NCI-H748 (cell line): ENCODE data around the gene TSPAN14.

Source experiments
- DNase-seq: peaks from one replicate; lab custom pipeline; 2025; ENCODE audit not compliant: unreplicated experiment; lab: John Stamatoyannopoulos, UW

The TSPAN14 gene

GRCh38 chr10:80502621-80503583 lies 48.8 kb downstream of the TSPAN14 start:
- DNase-seq, result no peak

DNA sequence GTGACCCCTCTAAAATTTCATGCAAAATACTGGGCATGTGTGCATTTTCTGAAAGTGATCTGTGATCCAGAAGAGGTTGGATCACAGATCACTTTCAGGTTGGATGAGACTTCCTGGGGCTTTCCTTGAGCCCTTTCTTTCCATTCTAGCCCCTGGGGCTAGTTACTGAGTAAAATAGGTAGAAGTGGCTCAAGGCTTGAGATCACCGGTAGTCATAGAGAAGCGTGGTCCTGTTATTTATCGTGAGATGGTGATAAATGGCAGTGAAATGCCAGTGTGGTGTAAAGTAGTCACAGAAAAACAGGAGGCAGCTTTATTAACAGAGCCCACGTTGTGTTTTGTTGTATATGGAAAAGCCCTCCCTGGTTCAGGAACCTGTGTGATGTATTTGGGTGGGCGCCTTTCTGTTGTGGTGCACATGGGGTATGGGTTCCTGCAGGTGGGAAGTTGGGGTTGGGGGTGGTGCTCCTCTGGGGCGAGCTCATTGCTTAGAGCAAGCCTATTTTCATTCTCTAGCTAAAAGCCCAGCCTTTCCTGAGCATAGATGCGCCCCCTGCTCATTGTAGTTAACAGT lies 49.6 kb downstream of the TSPAN14 start:
- no peak for DNase-seq

DNA sequence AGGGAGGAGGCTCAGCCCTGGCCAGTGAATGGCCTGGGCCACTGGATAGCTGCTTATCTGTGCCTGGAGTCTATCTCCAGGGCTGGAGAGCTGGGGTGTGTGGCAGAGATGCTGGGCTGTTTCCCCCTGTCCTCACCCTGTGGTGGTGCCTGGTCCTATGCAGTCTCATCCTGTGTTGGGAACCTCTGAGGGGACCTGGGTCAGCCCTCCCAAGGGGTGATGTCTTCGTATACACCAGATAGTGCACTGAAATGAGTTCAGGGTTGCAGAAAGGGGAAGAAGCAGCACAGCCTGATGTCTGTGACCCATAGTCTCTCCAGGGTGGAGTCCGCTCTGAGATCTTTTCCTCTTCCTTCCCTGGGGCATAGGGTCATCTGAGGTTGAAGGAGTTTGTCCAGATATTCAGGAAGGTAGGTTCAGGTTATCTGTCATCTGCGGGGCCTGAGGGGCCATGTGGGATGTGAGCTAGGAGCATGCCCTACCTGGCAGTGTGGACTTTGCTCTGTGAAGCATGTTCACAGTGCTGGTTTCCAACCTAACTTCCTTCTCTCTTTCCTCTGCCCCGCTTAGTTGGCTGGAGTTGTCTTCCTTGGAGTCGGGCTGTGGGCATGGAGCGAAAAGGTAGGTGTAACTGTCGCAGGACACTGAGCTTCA lies 50.2 kb downstream of the TSPAN14 start:
- DNase-seq, result no peak

DNA sequence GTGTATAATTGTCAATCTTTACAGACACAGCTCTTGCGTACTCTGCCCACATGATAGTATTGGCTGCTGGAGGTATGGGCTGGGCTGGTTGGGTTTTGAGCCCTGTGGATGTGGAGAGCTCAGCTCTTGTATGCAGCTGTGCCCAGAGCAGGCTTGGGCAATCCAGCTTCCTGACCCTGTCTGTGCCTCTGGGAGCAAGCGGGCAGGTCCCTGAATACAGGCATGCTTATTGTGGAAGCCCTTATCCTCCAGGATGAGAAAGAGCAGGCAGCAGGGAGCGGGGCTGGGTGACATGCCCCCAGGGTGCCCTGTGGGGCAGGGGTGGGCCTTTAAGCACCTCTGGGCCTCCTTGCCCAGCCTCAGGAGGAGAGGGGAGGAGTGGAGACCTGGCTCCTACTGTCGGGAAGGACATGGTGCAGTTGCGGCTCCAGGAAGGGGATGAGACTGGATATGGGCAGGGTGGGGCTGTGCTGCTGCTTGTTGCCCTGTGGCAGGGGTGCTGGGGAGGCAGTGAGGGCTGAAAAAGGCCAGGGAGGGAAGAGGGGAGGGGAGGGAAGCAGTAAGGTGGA lies 50.9 kb downstream of the TSPAN14 start:
- DNase-seq, result no peak

DNA sequence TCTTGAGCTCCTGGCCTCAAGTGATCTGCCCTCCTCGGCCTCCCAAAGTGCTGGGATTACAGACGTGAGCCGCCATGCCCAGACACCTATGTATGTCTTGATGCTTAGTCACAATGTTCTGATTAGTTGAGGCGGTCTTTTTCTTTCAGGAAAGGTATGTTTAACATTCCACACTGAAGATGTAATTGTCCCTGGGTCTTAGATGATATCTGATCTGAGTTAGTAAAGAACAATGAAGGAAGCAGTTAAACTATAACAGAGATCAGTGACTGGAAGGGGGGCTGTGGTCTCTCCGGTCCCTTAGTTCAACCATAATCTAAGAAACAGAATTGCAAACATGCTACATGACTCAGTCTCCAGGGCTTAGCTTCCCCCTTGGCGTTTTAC lies 52.1 kb downstream of the TSPAN14 start:
- no peak for DNase-seq

DNA sequence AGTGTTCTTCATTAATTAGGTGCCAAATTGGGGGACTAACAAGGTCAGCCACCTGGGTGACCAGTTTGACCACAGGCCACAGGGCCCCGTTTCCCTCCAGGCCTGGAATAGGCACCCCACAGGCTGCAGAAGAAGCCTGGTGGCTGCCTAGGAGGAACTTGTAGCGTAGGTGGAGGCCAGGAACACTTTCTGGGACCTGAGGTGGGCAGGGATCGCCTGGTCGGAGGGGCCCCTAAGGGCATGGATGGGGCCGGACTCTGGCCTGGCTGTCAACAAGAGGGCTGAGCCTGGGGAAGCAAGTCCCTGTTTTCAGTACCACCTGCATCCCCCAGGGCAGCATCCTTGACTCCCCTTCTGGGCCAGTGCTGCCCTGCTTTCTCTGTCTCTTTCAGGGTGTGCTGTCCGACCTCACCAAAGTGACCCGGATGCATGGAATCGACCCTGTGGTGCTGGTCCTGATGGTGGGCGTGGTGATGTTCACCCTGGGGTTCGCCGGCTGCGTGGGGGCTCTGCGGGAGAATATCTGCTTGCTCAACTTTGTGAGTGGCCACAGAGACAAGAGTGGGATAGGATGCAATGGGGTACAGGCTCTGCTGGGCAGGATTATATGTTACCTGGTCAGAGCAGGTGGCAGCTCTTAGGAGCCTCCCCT lies 52.9 kb downstream of the TSPAN14 start:
- no peak for DNase-seq

DNA sequence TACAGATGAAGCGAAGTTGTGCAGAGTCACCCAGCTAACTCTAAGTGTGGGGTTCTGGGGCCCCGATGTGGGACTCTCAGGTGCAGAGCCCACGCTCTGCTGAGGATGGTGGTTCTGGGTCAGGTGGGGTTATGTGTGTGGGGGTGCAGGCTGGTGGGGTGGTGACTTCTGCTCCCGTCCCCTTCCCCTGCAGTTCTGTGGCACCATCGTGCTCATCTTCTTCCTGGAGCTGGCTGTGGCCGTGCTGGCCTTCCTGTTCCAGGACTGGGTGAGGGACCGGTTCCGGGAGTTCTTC lies 54.9 kb downstream of the TSPAN14 start:
- no peak for DNase-seq

DNA sequence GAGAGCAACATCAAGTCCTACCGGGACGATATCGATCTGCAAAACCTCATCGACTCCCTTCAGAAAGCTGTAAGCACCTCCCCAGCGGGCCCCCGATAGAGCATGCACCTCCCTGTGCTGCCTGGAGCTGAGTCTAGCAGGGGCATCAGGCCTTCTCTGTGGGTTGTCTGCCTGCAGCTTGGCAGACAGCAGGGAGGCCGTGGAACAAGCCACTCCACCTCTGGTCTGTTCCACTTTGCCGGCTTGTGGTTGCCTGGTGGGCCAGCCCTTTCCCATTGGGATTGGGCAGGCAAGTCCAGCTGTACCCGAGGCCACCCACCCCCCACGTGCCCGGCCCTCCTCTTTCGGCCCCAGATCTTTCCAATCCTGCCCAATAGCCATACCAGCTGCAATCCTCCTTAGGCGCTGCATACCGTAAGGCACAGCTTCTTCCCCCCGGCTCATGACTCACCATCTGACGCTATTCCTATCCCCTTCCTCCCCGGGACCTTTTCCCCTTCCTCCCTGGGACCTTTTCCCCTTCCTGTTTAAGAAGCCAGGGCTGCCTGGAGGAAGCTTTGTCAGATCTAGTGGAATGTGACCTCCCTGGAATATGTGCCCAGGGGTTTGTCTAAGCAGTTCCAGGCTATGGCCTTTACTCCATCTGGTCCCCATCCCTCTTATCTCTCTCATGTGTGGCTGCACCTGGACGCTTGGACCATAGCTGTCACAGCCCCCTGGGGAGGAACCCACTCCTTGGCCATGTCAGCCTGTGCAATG lies 55.5 kb downstream of the TSPAN14 start:
- DNase-seq, result no peak

- no peak for DNase-seq
Measured at GRCh38 chr10:80512031-80512526, 58.0 kb downstream of the TSPAN14 start.

DNA sequence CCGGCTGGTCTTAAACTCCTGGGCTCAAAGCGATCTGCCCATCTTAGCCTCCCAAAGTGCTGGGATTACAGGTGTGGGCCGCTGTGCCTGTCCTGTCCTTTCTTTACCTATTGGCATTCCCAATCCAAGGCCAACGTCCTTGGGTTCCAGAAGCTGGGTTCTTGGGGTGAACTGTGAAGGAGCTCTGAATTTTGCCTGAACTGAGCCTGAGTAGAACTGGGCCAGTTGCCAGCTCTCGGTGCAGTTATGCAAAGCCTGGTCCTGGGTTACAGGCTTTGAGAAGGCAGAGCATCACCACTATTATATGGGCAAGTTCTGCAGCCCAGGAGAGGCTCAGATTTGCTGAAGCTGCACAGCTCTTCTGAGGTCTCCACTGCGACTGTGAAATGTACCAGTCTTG lies 59.0 kb downstream of the TSPAN14 start:
- DNase-seq, result no peak

GRCh38 chr10:80515511-80515910 lies 61.4 kb downstream of the TSPAN14 start:
- DNase-seq, result no peak

DNA sequence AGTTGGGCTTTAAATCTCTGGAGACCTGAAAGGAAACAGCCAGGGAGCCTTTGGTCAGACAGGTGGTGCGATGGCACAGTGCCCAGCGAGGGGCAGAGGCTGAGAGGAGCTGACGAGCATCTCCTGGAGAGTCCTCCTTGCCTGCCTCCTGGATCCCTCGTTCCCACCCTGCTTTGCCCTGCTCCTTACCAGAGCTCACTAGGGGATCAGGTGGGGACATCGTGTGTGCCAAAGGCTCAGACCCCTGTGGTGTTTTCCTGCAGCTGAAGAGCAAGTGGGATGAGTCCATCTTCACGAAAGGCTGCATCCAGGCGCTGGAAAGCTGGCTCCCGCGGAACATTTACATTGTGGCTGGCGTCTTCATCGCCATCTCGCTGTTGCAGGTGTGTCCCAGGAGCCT lies 61.8 kb downstream of the TSPAN14 start:
- DNase-seq, result no peak

DNA sequence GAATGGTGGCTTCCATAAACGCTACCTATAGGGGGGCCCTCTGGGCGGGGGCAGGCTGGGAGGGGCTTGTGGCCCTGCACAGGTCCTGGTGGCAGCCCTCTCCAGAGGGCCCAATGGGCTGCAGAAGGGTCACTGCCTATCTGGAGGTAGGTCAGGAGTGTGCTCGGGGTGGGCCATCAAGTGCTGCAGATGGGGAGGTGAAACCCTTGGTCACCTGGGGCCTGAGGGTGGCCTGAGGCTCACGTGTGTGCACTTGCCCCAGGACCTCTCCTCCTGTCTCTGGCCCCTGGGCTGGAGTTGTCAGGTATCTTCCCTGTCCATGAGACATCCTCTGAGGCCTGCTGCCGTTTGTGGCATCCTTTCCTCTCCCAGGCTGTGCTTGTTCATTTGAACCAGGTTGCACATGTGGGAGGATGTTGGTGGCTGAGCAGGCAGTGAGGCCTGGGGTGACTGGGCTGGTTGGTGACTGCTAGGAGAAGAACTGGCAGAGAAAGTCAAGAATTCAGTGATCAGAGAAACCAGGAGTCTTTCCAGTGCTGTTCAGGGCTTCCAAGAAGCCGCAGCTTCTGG lies 62.5 kb downstream of the TSPAN14 start:
- no peak for DNase-seq

DNA sequence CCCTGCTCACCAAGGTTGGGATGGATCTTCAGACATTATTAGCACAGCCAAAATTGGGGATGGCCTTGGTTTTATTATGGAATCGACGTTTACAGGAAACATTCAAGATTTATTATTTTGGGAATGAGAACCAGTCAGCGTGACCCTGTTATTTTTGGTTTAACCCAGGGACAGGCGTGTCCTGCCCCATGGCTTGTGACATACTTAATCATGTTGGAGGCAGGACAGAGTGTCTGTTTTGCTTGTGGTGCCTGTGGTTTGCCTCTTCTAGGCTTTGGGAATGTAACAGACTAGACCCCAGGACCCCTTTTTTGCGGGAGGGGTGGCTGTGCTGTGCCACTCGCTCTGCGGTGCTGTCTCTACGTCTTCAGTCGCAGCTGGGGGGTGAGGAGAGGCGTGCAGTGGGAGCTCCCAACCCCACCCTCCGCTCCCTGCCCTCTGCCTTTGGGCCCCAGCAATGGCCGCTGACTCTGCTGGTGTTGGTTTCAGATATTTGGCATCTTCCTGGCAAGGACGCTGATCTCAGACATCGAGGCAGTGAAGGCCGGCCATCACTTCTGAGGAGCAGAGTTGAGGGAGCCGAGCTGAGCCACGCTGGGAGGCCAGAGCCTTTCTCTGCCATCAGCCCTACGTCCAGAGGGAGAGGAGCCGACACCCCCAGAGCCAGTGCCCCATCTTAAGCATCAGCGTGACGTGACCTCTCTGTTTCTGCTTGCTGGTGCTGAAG lies 63.5 kb downstream of the TSPAN14 start:
- no peak for DNase-seq

GRCh38 chr10:80518143-80518806 lies 64.2 kb downstream of the TSPAN14 start:
- no peak for DNase-seq

DNA sequence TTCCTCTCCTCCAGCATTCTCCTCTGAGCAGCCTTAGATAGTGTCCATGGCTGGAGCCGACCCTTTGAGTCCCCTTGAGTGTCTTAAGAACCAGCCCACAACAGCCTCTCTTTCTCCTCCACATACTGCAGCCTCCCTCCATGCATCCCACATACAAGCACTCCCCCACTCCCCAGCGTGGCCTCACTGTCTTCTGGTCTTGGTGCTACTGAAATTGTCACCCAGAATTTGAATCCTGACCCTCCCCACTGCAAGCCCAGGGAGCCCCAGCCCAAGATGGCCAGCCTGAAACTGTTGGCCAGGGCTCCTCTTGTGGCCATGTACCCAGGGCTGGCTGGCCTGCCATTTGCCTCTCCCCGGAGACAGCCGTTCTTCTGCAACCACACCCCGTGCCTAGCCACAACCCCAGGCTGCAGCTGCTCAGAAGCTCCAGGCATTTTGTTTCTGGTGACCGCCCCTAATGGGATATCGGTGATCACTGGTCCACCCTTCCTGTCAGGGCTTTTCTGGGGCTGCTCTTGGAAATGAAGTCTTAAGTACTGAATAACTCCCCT lies 64.8 kb downstream of the TSPAN14 start:
- no peak for DNase-seq

DNA sequence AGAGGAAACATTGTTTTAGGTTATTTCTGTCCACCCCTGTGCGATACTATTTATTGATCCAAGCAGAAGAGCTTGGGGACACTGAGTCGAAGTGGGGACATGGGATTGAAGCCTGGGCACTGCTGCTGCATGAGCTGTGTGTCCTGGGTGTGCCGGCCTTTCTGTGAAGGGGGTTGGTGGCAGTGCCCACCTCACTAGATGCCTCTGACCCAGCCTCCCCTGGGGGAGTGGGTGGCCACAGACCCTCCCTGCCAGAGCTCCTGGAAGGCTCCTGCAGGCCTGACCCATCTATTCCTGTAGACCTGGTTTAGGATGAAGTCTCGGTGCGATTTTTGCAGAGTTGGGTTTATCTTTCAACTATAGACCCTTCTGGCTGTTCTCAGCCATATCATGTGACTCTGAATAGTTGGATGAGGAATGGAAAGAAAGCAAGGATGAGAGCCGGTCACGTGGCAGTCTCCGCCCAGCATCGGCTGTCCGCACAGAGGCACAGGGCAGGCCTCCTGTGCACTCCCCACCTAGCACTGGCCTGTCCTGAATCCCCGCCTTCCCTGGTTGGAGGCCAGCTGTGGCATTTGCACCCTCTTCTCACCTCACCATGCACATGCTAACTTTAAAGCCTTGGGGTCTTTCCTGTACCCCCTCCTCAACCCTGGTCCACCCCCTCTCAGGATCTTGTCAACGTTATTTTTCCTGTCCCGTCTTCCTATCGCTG lies 66.0 kb downstream of the TSPAN14 start:
- no peak for DNase-seq
